C4-2B (cell line): ENCODE measurements around the gene PNPLA6.

Source experiments
- ZFX ChIP-seq: fragments of 450-650 bp; IDR thresholded peaks from 2 replicates; pipeline ENCODE4 v1.6.1; 2017
- TF ChIP-seq, protein P1 (sequence below): fragments of 450-650 bp; conservative IDR thresholded peaks from 2 replicates; pipeline ENCODE4 v1.5.1; 2017; ENCODE audit warnings: mild to moderate bottlenecking

GRCh38 chr19:7512400-7512851 is 23.1 kb upstream of the PNPLA6 start:
- TF ChIP-seq, protein P1, sequence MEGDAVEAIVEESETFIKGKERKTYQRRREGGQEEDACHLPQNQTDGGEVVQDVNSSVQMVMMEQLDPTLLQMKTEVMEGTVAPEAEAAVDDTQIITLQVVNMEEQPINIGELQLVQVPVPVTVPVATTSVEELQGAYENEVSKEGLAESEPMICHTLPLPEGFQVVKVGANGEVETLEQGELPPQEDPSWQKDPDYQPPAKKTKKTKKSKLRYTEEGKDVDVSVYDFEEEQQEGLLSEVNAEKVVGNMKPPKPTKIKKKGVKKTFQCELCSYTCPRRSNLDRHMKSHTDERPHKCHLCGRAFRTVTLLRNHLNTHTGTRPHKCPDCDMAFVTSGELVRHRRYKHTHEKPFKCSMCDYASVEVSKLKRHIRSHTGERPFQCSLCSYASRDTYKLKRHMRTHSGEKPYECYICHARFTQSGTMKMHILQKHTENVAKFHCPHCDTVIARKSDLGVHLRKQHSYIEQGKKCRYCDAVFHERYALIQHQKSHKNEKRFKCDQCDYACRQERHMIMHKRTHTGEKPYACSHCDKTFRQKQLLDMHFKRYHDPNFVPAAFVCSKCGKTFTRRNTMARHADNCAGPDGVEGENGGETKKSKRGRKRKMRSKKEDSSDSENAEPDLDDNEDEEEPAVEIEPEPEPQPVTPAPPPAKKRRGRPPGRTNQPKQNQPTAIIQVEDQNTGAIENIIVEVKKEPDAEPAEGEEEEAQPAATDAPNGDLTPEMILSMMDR = no peak
- no peak for TF ChIP-seq ZFX
